K562 (cell line): ENCODE results near the gene FOXM1. TPM values are rescaled to one million over a fixed set of nuclear protein-coding genes. Genes with fewer than 3 reads are reported as not detected.

ENCODE experiments used
- ATAC-seq: fragments of 200-7000 bp; cut with Tn5 transposase; 3 replicates; pipeline ENCODE4 v1.9.1; 2020; ENCODE audit warnings: moderate library complexity
- BruUV-seq: library from RNA; stranded (reverse); fragments of 400-500 nt; replicated peaks from 2 replicates; lab custom pipeline; 2021; lab: Mats Ljungman, UMichigan
- CTCF ChIA-PET: fragments of 300-600 bp; formaldehyde crosslinking; extraction: SDS; loops from one replicate; lab custom pipeline; 2021; ENCODE audit warnings: low intra/inter-chr PET ratio; lab: Yijun Ruan, JAX
- POLR2A ChIA-PET: fragments of 300-600, 350-650 bp; sonication (Branson Sonifier 250); formaldehyde crosslinking; extraction: SDS; loops from one replicate; lab custom pipeline; 2021; ENCODE audit warnings: antibody characterized with exemption, inconsistent platforms; lab: Yijun Ruan, JAX
- DNase-seq, 4 experiments: peaks; one replicate each; pipeline versions ENCODE4 v3.0.0 to v3.0.0-alpha.2; 2011 to 2018; ENCODE audit warnings: low spot score in 3 of 4, mixed read lengths in 3 of 4; ENCODE audit errors: extremely low read depth in 1 of 4
- FAIRE-seq: peaks from 2 replicates; lab custom pipeline; 2011; peaks lifted over from hg19 to GRCh38; lab: Jason Lieb, UNC
- H2AFZ ChIP-seq: 2 replicates; pipeline ENCODE4 v1.6.0; 2011; ENCODE audit warnings: low read depth, low read length, control low read depth, inconsistent platforms
- H3K27ac ChIP-seq: fragments of 200-600 bp; 3 replicates; pipeline ENCODE4 v1.8.0; 2011; ENCODE audit warnings: low read depth, mild to moderate bottlenecking, control low read depth, inconsistent platforms, low read length, moderate library complexity, mixed read lengths; ENCODE audit errors: extremely low read depth
- H3K27me3 ChIP-seq, 2 experiments: fragments of 300-600 bp in 1 of 2; 2 replicates in 1 of 2; 3 replicates in 1 of 2; pipeline versions ENCODE4 v1.6.0 to v1.8.0; 2011; ENCODE audit warnings: inconsistent platforms in 2 of 2, low read length in 2 of 2, mild to moderate bottlenecking in 1 of 2, mixed read lengths in 1 of 2, moderate library complexity in 1 of 2; ENCODE audit not compliant: control insufficient read depth in 2 of 2, insufficient read depth in 2 of 2
- H3K36me3 ChIP-seq: fragments of 300-600 bp; 3 replicates; pipeline ENCODE4 v1.8.0; 2011; ENCODE audit warnings: mild to moderate bottlenecking, low read length, inconsistent platforms; ENCODE audit not compliant: control insufficient read depth, insufficient read depth
- H3K4me1 ChIP-seq, 2 experiments: fragments of 200-600 bp in 1 of 2; replicated peaks in 1 of 2; 2 replicates in 1 of 2; 3 replicates in 1 of 2; pipeline versions ENCODE4 v1.5.1 to v1.8.0; 2011; ENCODE audit warnings: inconsistent platforms in 2 of 2, low read length in 2 of 2, mild to moderate bottlenecking in 1 of 2, mixed read lengths in 1 of 2, moderate library complexity in 1 of 2; ENCODE audit not compliant: control insufficient read depth in 2 of 2, insufficient read depth in 2 of 2
- H3K4me2 ChIP-seq: 2 replicates; pipeline ENCODE4 v1.6.1; 2011; ENCODE audit warnings: low read length, control low read depth, inconsistent platforms, mixed read lengths; ENCODE audit not compliant: insufficient read depth
- H3K4me3 ChIP-seq: fragments of 200-600 bp; sonication (generic), shearing (Covaris generic); 2 replicates; pipeline ENCODE4 v1.5.1; 2016; ENCODE audit warnings: control low read depth, inconsistent platforms
- H3K79me2 ChIP-seq: fragments of 200-600 bp; 3 replicates; pipeline ENCODE4 v1.8.0; 2011; ENCODE audit warnings: low read length, inconsistent platforms; ENCODE audit not compliant: control insufficient read depth, insufficient read depth
- H3K9ac ChIP-seq, 2 experiments: 2 replicates each; pipeline versions ENCODE4 v1.6.0 to v1.6.1; 2011; ENCODE audit warnings: low read depth in 2 of 2, low read length in 2 of 2, control low read depth in 1 of 2, inconsistent platforms in 1 of 2, mild to moderate bottlenecking in 1 of 2, mixed read lengths in 1 of 2; ENCODE audit not compliant: insufficient read depth in 1 of 2
- H3K9me1 ChIP-seq: one replicate; pipeline ENCODE4 v1.6.0; 2011; ENCODE audit warnings: inconsistent platforms, mild to moderate bottlenecking, low read length, moderate library complexity; ENCODE audit not compliant: control insufficient read depth, insufficient read depth
- H3K9me3 ChIP-seq: replicated peaks from 2 replicates; pipeline ENCODE4 v1.5.1; 2011; ENCODE audit warnings: low read depth, low read length, inconsistent platforms; ENCODE audit not compliant: control insufficient read depth, insufficient read depth
- H4K20me1 ChIP-seq: replicated peaks from 2 replicates; pipeline ENCODE4 v1.6.1; 2011; ENCODE audit warnings: low read length, inconsistent platforms, mixed read lengths; ENCODE audit not compliant: control insufficient read depth, insufficient read depth
- MECOM ChIP-seq: fragments of 250-450 bp; sonication (Bioruptor Pico); IDR thresholded peaks from 2 replicates; pipeline ENCODE4 v1.8.0; 2022; ENCODE audit warnings: inconsistent platforms
- NONO ChIP-seq, 2 experiments: fragments of 200-400 bp in 1 of 2; fragments of 450-650 bp in 1 of 2; formaldehyde crosslinking in 1 of 2; IDR thresholded peaks; 2 replicates each; pipeline ENCODE4 v1.6.1; 2017; ENCODE audit warnings: low read depth in 2 of 2, mild to moderate bottlenecking in 2 of 2, moderate library complexity in 2 of 2, low read length in 1 of 2
- PHB2 ChIP-seq: fragments of 450-650 bp; IDR thresholded peaks from 2 replicates; pipeline ENCODE4 v1.6.1; 2017; ENCODE audit warnings: low read depth
- TBP ChIP-seq: optimal IDR thresholded peaks from 2 replicates; pipeline ENCODE3; 2011; ENCODE audit warnings: low read depth, low read length, improper control_type of control experiment
- ZNF75A ChIP-seq: fragments of 450-650 bp; formaldehyde crosslinking; IDR thresholded peaks from 2 replicates; pipeline ENCODE4 v1.4.0; 2020; ENCODE audit warnings: mild to moderate bottlenecking
- WGBS: fragments of 100-300 bp; shearing (Covaris generic); methylation state at CpG from one replicate; pipeline ENCODE4 v1.1.6; 2016; ENCODE audit warnings: low coverage, mixed read lengths; ENCODE audit not compliant: insufficient coverage; ENCODE audit errors: missing lambda C conversion rate; 5-methylcytosine and 5-hydroxymethylcytosine counted together
- in situ Hi-C: fragments of 300-500 bp; cut with MboI; formaldehyde crosslinking; loops from 4 replicates; pipeline ENCODE4 v1.15.0; 2018; ENCODE audit warnings: inconsistent platforms, mixed read lengths
- intact Hi-C: fragments of 100-400 bp; cut with micrococcal nuclease; formaldehyde crosslinking; loops from 2 replicates; pipeline ENCODE4 v1.14.2; 2022
- polyA plus RNA-seq, 8 experiments: library from polyadenylated mRNA; depleted of rRNA in 4 of 8; stranded (reverse) in 5 of 8; unstranded in 3 of 8; fragments of >200 nt; fragmentation: Nextera tagmentation in 2 of 8; fragmentation: Illumina TruSeq in 1 of 8; extraction: Ambion mirVana in 2 of 8; extraction: Trizol in 1 of 8; gene quantifications; 2 replicates each; pipeline versions ENCODE4 v1.2.1 to v1.2.3, GENCODE V29; 2011 to 2014; ENCODE audit warnings: inconsistent platforms in 1 of 8, missing spikeins in 1 of 8
- total RNA-seq, 7 experiments: library from RNA; depleted of rRNA in 6 of 7; stranded (reverse); fragments of >200 nt in 6 of 7; fragmentation: Illumina TruSeq in 2 of 7; extraction: Trizol in 2 of 7; gene quantifications; 2 replicates each; pipeline versions ENCODE4 v1.2.1 to v1.2.3, GENCODE V29; 2011 to 2021; ENCODE audit warnings: low replicate concordance in 1 of 7
- TF ChIP-seq, protein P1 (sequence below): sonication (generic); formaldehyde crosslinking; IDR thresholded peaks from 2 replicates; pipeline ENCODE4 v1.8.0; 2022; ENCODE audit warnings: mild to moderate bottlenecking, missing genetic modification reagents, borderline replicate concordance
- TF ChIP-seq, protein P2 (sequence below): fragments of 250-450 bp; sonication (Bioruptor Pico); IDR thresholded peaks from 2 replicates; pipeline ENCODE4 v1.4.0; 2020

FOXM1 gene
- total and polyA plus RNA-seq, 9 of the 15 experiments (the other 6 are each of a cell fraction or from before 2014, with no cell fraction given) = 8.9 to 46.9 (median 17.2) TPM

DNA sequence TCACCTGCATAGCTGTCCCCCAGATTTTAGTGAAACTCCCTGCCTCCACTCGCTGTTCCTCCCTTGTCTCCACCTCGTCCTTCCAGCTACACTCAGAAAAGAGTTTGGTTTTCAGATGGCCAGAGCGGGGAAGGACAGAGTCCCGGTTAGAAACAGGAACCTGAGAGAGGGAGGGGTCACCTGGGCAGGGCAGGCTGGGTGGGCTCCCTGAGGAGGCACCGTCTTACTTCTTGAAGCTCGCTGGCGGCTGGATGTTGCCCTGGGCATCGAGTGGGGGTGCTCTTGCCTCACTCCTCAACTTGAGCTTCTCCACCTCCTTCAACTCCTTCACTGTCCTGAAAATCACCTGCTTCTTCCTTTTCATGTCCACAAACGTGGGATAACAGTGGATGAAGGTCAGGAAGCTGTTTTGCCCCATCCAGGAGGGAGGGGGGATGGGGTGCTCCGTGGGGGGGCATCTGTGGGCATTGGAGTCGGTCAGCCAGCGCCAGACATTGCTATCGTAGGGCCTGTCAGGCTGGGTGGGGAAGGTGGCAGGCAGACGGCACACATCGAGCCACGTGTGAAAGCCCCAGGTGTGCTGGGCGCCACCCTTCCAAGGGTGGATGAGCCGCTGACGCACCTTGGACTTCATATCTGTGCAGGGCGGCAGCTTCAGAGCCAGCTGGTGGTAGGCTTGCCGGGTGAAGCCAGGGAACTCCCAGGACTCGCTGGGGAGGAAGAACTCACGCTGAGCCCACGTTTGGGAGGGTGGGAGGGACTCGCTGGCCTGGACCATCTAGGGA, 22.1 kb downstream of the FOXM1 start:
- Histone ChIP-seq H3K27me3 (no peaks in the 10 kb centered on the region), H3K79me2 (no peaks in the 10 kb centered on the region), H3K9ac (no peak overlapping the region), H3K36me3 (peaks cover 22% of the 10 kb centered on the region; the same call in 1 of the 3 replicates), H3K27ac (no peak overlapping the region), H3K9me3 (no peaks in the 10 kb centered on the region), H3K4me2 (no peak overlapping the region), H3K4me3 (no peak overlapping the region), H3K4me1 (peaks cover 0 to 4% of the 10 kb centered on the region in 2 experiments; a peak in 1 of 5 replicates), H4K20me1 (no peaks in the 10 kb centered on the region)
- ATAC-seq = no peak
- intact Hi-C loops (no loop called here), in situ Hi-C loops (no loop called here)
- CTCF ChIA-PET = no interaction called here
- WGBS = 61% methylated on average over 9 of the region's 25 CpGs
- no peak for FAIRE-seq
- TF ChIP-seq PHB2 (no peak), ZNF75A (no peak), TBP (no peak), MECOM (CRISPR knock-in tag) (no peak), NONO (IDR thresholded peaks at IDR 0.05; ENCODE audit: low read depth in 2 of 2, low read length in 1 of 2) (no peak)
- TF ChIP-seq, protein P1, sequence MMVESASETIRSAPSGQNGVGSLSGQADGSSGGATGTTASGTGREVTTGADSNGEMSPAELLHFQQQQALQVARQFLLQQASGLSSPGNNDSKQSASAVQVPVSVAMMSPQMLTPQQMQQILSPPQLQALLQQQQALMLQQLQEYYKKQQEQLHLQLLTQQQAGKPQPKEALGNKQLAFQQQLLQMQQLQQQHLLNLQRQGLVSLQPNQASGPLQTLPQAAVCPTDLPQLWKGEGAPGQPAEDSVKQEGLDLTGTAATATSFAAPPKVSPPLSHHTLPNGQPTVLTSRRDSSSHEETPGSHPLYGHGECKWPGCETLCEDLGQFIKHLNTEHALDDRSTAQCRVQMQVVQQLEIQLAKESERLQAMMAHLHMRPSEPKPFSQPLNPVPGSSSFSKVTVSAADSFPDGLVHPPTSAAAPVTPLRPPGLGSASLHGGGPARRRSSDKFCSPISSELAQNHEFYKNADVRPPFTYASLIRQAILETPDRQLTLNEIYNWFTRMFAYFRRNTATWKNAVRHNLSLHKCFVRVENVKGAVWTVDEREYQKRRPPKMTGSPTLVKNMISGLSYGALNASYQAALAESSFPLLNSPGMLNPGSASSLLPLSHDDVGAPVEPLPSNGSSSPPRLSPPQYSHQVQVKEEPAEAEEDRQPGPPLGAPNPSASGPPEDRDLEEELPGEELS (CRISPR knock-in tag) = no peak
- TF ChIP-seq, protein P2, sequence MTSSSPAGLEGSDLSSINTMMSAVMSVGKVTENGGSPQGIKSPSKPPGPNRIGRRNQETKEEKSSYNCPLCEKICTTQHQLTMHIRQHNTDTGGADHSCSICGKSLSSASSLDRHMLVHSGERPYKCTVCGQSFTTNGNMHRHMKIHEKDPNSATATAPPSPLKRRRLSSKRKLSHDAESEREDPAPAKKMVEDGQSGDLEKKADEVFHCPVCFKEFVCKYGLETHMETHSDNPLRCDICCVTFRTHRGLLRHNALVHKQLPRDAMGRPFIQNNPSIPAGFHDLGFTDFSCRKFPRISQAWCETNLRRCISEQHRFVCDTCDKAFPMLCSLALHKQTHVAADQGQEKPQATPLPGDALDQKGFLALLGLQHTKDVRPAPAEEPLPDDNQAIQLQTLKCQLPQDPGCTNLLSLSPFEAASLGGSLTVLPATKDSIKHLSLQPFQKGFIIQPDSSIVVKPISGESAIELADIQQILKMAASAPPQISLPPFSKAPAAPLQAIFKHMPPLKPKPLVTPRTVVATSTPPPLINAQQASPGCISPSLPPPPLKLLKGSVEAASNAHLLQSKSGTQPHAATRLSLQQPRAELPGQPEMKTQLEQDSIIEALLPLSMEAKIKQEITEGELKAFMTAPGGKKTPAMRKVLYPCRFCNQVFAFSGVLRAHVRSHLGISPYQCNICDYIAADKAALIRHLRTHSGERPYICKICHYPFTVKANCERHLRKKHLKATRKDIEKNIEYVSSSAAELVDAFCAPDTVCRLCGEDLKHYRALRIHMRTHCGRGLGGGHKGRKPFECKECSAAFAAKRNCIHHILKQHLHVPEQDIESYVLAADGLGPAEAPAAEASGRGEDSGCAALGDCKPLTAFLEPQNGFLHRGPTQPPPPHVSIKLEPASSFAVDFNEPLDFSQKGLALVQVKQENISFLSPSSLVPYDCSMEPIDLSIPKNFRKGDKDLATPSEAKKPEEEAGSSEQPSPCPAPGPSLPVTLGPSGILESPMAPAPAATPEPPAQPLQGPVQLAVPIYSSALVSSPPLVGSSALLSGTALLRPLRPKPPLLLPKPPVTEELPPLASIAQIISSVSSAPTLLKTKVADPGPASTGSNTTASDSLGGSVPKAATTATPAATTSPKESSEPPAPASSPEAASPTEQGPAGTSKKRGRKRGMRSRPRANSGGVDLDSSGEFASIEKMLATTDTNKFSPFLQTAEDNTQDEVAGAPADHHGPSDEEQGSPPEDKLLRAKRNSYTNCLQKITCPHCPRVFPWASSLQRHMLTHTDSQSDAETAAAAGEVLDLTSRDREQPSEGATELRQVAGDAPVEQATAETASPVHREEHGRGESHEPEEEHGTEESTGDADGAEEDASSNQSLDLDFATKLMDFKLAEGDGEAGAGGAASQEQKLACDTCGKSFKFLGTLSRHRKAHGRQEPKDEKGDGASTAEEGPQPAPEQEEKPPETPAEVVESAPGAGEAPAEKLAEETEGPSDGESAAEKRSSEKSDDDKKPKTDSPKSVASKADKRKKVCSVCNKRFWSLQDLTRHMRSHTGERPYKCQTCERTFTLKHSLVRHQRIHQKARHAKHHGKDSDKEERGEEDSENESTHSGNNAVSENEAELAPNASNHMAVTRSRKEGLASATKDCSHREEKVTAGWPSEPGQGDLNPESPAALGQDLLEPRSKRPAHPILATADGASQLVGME (CRISPR knock-in tag) = no peak
- TF ChIP-seq, all 486 proteins: peak for 0
- DNase-seq = no peak
- H3K9me1 ChIP-seq = no peaks in the 10 kb centered on the region
- H2AFZ ChIP-seq = no peak overlapping the region
- POLR2A ChIA-PET = interaction anchor here (0.6 to 0.8 kb wide), 4 partner anchors 10 to 191 kb away, joined by 3 to 4 read pairs (median 3); partner anchors contain the start of genes FOXM1 and RHNO1
- BruUV-seq = no TSS peak
